Activated CD4-positive, alpha-beta T cell treated with anti-CD3 and anti-CD28 coated beads, Interleukin-10, Interleukin-2, amounts not matched to agents 100 ng/mL and 50 ng/mL, durations not matched to agents 16 hours and 8 hours (primary cell): Measurements from ENCODE around the gene PCBP2.

Source experiments
- DNase-seq: peaks from one replicate; pipeline ENCODE4 v3.0.0-alpha.2; 2020

The PCBP2 gene

DNA sequence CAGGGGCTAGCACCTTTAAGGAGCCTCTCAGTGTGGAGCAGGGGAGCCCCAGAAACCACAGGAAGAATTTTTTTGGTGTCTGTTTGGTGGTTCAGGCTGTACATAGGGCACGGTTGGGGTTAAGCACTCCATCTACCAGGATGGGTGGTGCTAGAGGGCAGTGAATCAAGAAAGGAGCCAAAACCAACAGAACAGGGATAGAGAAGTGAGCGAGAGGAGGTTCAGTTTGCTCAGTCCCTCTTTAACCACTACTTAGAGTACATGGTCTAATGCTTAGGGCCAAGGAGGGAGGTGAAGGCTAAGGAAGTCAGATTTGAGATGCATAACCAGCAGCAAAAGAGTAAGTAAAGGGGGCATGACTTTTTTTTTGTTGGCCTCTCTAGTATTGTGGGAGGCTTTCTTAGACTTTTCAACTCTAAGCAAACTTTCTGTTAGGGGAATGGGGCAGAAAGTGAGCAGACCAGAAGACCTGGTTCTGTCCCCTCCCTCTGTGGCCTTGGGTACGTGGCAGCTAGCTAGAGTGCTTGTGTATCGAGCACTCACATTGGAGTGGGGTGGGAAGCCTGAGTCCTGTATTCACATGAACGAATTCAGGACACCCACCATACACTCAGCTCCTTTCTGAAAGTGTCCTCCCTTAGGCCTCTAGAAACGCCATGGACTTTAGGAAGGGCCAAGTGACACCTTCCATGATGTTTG lies 62.0 kb downstream of the PCBP2 start:
- DNase-seq: no peak

DNA sequence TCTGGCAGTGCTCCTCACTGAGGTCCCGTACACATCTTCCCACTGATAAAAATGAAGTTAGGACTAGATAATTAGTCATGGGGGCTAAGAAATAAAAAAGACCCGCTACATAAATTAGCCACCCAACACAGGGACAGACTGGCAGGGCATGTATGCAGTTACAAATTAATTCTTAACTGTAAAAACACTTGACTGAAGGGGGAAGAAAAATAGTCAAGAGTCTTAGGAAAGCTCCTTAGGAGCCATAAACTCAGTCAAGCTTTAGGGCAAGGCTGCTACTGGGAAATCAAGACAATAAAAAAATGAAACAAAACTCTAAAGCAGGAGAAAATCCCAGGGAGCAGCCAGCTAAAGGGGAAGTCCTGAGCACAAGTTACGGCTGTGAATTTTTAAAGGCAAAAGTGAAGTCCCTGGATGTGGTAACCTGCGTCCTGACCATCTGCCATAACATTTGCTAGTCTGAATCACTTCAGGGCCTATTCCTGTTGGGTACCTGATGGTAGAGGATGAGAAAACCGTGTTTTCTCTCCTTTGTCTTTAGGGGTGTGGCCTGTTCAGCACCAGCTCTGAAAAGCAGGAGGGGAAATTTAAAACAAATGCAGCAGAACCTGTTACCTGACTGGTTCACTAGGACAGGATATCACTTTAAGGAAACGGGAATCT lies 62.9 kb downstream of the PCBP2 start:
- DNase-seq: no peak

DNA sequence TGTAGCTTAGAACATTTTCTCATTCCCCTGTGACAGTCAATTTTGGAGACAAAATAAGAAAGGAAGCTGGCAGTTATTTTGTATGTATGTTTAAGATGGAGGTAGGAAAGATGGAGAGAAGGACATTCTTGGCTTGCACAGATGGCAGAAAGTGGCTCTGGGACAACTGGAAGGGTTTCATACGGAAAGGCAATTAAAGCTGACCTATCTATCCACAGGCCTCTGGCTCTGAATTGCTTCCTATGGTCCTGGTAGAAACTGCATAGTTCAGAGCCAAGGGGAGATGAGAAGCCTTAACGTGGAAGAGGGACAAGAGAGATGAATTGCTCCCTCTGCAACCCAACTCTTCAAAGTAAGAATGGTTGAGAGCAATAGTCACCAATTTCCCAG lies 63.4 kb downstream of the PCBP2 start:
- DNase-seq: no peak

DNA sequence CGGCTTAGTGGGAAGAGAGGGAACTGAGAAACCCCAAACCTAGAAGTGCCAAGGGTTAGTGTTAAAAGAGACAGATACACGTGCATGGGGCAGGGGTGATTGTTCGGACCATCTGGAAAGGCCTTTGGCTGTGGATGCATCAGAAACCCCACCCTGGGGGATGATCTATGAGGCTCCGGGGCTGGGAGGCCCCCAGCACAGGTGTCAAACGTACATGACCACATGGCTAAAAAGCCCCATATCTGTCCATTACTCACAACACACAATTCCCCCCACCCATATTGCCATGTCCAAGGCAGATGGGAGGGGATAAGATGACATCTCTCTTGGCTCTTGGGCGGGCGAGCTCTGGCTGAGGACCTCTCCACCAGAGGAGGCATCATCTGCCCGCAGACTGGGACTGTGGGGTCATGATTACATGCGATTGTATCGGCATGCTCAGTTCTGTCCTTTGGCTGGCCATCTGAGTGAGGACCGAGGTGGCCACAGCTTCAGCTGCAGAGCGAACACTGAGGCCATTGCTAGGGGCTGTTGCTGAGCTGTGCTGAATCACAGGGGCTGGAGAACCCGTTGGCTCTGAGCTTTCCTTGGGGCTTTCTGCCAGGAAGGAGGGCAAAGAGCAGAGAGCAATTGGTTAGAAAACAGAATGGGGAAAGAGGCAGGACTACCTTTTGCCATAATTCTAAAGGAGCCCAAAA lies 65.0 kb downstream of the PCBP2 start:
- no peak for DNase-seq

DNA sequence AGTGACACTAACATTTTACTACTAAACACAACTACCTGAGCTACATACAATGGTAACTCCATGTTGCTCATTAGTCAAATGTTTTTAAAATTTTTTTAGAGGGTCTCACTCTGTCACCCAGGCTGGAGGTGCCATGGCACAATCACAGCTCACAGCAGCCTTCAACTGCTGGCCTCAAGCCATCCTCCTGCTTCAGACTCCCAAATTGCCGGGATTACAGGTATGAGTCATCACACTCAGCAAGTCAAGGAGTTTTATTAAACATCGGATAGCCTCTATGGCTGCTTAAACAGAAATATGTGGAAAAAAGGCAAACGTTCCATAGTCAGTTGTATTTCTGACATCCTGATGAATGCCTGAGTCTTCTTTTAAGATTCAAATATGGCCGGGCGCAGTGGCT lies 66.5 kb downstream of the PCBP2 start:
- no peak for DNase-seq

DNA sequence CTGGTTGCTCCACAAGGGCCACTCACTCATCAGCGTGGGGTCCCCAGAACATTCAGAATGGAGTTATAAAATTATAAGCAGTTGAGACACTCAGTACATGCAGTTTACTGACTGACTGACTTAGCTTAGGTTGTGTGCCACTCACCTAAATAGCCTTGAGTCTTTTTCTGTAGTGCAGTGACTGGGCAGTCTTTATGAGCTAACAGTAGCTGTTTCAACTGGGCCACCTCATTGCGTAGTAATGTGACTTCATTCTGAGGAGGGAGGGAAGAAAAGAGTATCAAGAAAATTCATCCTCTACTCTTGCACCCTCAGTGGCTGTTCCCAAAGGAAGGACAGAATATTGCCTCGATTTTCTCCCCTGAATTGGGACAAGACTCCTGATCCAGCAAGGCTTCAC lies 71.2 kb downstream of the PCBP2 start:
- no peak for DNase-seq

DNA sequence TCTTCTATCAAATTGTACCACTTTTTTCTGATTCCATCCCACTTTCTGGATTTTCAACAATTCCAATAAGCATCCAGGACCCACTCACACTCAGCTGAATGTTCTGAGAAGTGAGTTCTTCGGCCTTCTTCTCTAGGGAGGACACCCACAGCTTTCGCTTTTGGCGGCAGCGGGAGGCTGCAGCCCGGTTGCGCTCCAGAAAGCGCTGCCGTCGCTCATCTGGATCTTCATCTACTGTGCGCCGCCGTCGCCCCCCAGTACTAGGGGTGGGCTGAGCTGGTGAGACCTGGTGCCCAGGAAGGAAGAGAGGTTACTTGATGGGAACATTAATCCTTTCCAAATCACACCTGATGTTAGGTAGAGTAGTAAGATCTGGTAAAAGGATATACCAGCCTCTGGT lies 72.6 kb downstream of the PCBP2 start:
- no peak for DNase-seq

DNA sequence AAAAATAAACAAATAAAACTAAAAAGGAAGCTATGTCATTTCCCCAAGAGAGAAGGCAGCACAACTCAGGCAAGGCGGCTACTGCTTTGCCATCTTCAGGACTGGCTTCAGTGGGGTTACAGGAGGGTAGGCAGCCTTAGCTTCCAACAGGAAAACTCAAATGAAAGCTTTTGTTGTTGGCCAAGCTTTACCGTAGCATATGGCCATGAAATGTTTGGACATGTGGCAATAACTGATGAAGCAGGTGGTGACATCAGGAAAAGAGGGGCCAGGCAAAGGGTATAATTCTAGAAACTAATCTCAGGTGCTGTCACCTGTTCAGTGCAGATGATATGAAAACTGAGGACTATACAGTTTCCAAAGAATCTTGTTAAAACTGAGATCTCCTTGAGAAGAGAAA lies 78.2 kb downstream of the PCBP2 start:
- DNase-seq: no peak
